Ovary (tissue), 9 donors: ENCODE measurements around the gene AFF1. TPM values are rescaled to one million over a fixed set of nuclear protein-coding genes. Genes with fewer than 3 reads are reported as not detected.

ENCODE experiments used
- DNase-seq, 5 donors: peaks; one replicate each; pipeline ENCODE4 v3.0.0-alpha.2; 2019 to 2020
- H3K27ac ChIP-seq, 2 donors: fragments of 200-600 bp; one replicate each; pipeline versions ENCODE4 v1.5.1 to v1.8.0; 2019 to 2022
- H3K27me3 ChIP-seq: fragments of 200-600 bp; one replicate; pipeline ENCODE4 v1.8.0; 2022
- H3K36me3 ChIP-seq: fragments of 200-600 bp; sonication (generic); one replicate; pipeline ENCODE4 v1.5.1; 2019
- H3K4me1 ChIP-seq: one replicate; pipeline ENCODE4 v1.8.1; 2013; ENCODE audit warnings: mild to moderate bottlenecking, moderate library complexity; ENCODE audit not compliant: insufficient read depth
- H3K4me3 ChIP-seq: fragments of 200-600 bp; sonication (generic); one replicate; pipeline ENCODE4 v1.5.1; 2017
- H3K9me3 ChIP-seq, 2 donors: fragments of 200-600 bp in 1 of 2; sonication (generic) in 1 of 2; one replicate each; pipeline versions ENCODE4 v1.5.1 to v1.8.1; 2013 to 2019; ENCODE audit warnings: mild to moderate bottlenecking in 1 of 2, moderate library complexity in 1 of 2
- EP300 ChIP-seq: sonication (generic); formaldehyde crosslinking; IDR thresholded peaks from one replicate; pipeline ENCODE4 v1.6.1; 2017; ENCODE audit warnings: antibody characterized with exemption
- POLR2A ChIP-seq: fragments of 450-650 bp; IDR thresholded peaks from one replicate; pipeline ENCODE4 v1.6.1; 2017; ENCODE audit warnings: antibody characterized with exemption, mild to moderate bottlenecking, moderate library complexity
- WGBS, 3 donors: extraction: QIAGEN DNeasy Blood & Tissue Kit in 1 of 3; methylation state at CpG; one replicate each; pipeline versions ENCODE4 v1.1.5 to v1.1.7; 2013 to 2017; 5-methylcytosine and 5-hydroxymethylcytosine counted together
- intact Hi-C, 4 donors: fragments of 100-400 bp; cut with DNase I; formaldehyde crosslinking; loops; one replicate each; pipeline versions ENCODE4 v1.11.0 to v1.15.1; 2022 to 2023
- polyA plus RNA-seq, 2 donors: library from polyadenylated mRNA; stranded (reverse); fragments of 200-250 nt in 1 of 2; fragments of 350-450 nt in 1 of 2; fragmentation: Illumina TruSeq in 1 of 2; extraction: RNeasy Lipid Tissue Mini Kit (QIAGEN cat#74804) in 1 of 2; gene quantifications; one replicate each; pipeline ENCODE4 v1.2.3, GENCODE V29; 2013 to 2014
- total RNA-seq, 7 donors: library from RNA; depleted of rRNA in 2 of 7; stranded (reverse); fragments of >200 nt in 2 of 7; fragmentation: NEBNext Ultra II Directional in 3 of 7; extraction: Animal tissue kit (Norgen Biotek cat#: 25700) in 3 of 7; gene quantifications; one replicate each; pipeline versions ENCODE4 v1.1.0 to v1.2.4, GENCODE V29; 2016 to 2023
- TF ChIP-seq, protein P1 (sequence below), 3 donors: fragments of 450-650 bp in 2 of 3; fragments of 200-600 bp in 1 of 3; IDR thresholded peaks; one replicate each; pipeline versions ENCODE4 v1.5.1 to v1.8.0; 2016 to 2022; ENCODE audit warnings: antibody characterized with exemption in 3 of 3, mild to moderate bottlenecking in 1 of 3
- donor health status: DM: no; HTN: no; CAD: no; lungs with moderate emphysema.
- donor health status: DM: no; HTN: no; CAD: no.
- donor health status: Bipolar disorder and iron deficiency.
- donor health status: DM: yes; HTN: yes; CAD: no.
- donor health status: DM: no; HTN: no; CAD: no.
- donor health status: DM: yes; HTN: yes; CAD: no.

The AFF1 gene
- total and polyA plus RNA-seq, 9 donors, result 26.0 to 107 (median 76.7) TPM

- 86 to 93% (median 91%) methylated on average over 9 of the region's 9 CpGs for WGBS, 3 donors
- no peaks in the 10 kb centered on the region for H3K9me3 ChIP-seq
- H3K4me1 ChIP-seq, result peaks cover 39% of the 10 kb centered on the region
- intact Hi-C loops, result no loop called here
- TF ChIP-seq, protein P1, sequence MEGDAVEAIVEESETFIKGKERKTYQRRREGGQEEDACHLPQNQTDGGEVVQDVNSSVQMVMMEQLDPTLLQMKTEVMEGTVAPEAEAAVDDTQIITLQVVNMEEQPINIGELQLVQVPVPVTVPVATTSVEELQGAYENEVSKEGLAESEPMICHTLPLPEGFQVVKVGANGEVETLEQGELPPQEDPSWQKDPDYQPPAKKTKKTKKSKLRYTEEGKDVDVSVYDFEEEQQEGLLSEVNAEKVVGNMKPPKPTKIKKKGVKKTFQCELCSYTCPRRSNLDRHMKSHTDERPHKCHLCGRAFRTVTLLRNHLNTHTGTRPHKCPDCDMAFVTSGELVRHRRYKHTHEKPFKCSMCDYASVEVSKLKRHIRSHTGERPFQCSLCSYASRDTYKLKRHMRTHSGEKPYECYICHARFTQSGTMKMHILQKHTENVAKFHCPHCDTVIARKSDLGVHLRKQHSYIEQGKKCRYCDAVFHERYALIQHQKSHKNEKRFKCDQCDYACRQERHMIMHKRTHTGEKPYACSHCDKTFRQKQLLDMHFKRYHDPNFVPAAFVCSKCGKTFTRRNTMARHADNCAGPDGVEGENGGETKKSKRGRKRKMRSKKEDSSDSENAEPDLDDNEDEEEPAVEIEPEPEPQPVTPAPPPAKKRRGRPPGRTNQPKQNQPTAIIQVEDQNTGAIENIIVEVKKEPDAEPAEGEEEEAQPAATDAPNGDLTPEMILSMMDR (IDR thresholded peaks at IDR 0.05), result no peak
- no peak for TF ChIP-seq POLR2A
- TF ChIP-seq EP300, result no peak
- no peak overlapping the region for H3K27ac ChIP-seq
- H3K4me3 ChIP-seq, result no peak overlapping the region
- no peak for DNase-seq
- no peaks in the 10 kb centered on the region for H3K27me3 ChIP-seq
- no peaks in the 10 kb centered on the region for H3K36me3 ChIP-seq
These were observed 114.7 kb downstream of the AFF1 start for GRCh38 chr4:87049508-87049907.

DNA sequence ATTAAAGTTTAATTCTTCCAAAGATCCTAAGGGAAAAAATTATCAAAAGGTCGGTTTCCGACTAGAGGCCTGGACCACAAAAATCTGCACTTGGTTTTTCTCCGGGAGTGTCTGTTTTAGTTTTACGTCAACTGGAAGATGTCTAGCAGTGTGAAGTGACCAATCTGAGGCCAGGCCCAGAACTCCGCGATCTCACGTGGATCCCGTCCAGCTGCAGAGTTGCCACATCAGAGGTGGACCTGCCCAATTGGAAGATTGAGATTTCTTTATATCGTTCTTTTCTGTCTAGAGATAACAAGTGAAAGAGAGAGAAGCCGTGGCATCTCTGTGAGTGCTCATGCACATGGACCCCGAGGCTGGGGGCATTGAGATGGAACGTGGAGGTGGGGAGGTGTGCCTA, 115.8 kb downstream of the AFF1 start:
- 71 to 78% (median 73%) methylated on average over 12 of the region's 12 CpGs for WGBS, 3 donors
- H3K36me3 ChIP-seq, result no peaks in the 10 kb centered on the region
- DNase-seq, result no peak
- H3K4me3 ChIP-seq, result no peak overlapping the region
- no peak for TF ChIP-seq POLR2A
- TF ChIP-seq, protein P1 (IDR thresholded peaks at IDR 0.05), result no peak
- TF ChIP-seq EP300, result no peak
- no peaks in the 10 kb centered on the region for H3K9me3 ChIP-seq
- no peaks in the 10 kb centered on the region for H3K27me3 ChIP-seq
- intact Hi-C loops, result loop anchor here in 2 of 4 donors (10.0 kb wide), 1 partner anchor 46 kb away; no protein-coding TSS in a partner anchor
- H3K4me1 ChIP-seq, result peaks cover 36% of the 10 kb centered on the region
- no peak overlapping the region for H3K27ac ChIP-seq

DNA sequence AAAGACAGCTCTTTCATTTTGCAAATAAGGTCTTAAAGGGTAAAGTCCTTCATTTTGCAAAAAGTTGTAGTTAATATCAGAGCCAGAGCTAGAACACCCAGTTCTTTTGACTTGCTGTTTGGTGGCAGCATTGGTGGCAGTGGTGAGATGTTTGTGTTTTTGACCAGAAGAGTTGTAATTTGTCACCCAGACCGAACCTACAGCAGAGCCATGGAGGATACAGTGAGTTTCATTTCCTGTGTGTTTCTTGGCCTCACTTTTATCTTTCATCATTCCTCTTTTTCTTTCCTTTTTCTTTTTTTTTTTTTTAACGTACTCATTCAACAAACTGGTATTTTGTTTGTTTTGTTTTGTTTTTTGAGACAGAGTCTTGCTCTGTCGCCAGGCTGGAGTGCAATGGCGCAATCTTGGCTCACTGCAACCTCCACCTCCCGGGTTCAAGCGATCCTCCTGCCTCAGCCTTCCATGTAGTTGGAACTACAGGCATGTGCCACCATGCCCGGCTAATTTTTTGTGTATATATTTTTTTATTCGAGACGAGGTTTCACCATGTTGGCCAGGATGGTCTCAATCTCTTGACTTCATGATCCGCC, 116.4 kb downstream of the AFF1 start:
- H3K27ac ChIP-seq, result no peak overlapping the region
- H3K4me3 ChIP-seq, result no peak overlapping the region
- 78 to 79% (median 78%) methylated on average over 10 of the region's 10 CpGs for WGBS, 3 donors
- no peaks in the 10 kb centered on the region for H3K9me3 ChIP-seq
- intact Hi-C loops, result loop anchor here in 2 of 4 donors (10.0 kb wide), 1 partner anchor 46 kb away; no protein-coding TSS in a partner anchor
- TF ChIP-seq POLR2A (no peak), EP300 (no peak)
- TF ChIP-seq, protein P1 (IDR thresholded peaks at IDR 0.05), result no peak
- H3K4me1 ChIP-seq, result peaks cover 32% of the 10 kb centered on the region
- no peak for DNase-seq
- H3K36me3 ChIP-seq, result no peaks in the 10 kb centered on the region
- no peaks in the 10 kb centered on the region for H3K27me3 ChIP-seq

DNA sequence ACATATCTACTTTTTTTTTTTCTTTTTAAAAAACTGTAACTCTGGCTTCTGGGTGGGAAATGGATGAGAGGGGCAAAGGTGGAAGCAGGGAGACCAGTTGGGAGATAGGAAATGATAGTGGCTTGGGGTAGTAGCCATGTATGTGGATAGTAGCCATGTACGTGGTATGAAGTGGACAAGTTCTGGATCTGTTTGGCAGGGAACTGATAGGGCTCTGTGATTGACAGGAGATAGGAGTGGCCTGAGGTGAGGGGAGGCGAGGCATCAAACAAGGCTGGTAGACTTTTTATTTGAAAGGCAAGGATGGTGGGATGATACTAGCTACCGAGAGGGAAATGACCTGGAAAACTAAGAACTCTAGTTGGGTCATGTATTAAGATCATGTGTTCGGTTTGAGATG, 117.8 kb downstream of the AFF1 start:
- intact Hi-C loops, result loop anchor here in 2 of 4 donors (2.0 to 10.0 kb wide), 2 partner anchors 48 to 358 kb away; no protein-coding TSS in a partner anchor
- Histone ChIP-seq H3K27me3 (no peaks in the 10 kb centered on the region), H3K4me3 (no peak overlapping the region), H3K27ac (no peak overlapping the region), H3K4me1 (peaks cover 35% of the 10 kb centered on the region), H3K36me3 (no peaks in the 10 kb centered on the region), H3K9me3 (no peaks in the 10 kb centered on the region)
- TF ChIP-seq POLR2A (no peak), EP300 (no peak)
- TF ChIP-seq, protein P1 (IDR thresholded peaks at IDR 0.05), result no peak
- DNase-seq, result no peak
- 94 to 98% (median 94%) methylated on average over 4 of the region's 4 CpGs for WGBS, 3 donors
